Thoracic aorta (tissue), 2 donors: ENCODE results near the gene FAM184A. TPM values are rescaled to one million over a fixed set of nuclear protein-coding genes. Genes with fewer than 3 reads are reported as not detected.

ENCODE experiments used
- ATAC-seq: fragments of 150-250 bp; one replicate; pipeline ENCODE4 v1.8.0; 2017; ENCODE audit warnings: low read depth; ENCODE audit not compliant: insufficient number of reproducible peaks, low FRiP score
- DNase-seq: peaks from one replicate; pipeline ENCODE4 v3.0.0-alpha.2; 2020; ENCODE audit warnings: low spot score
- H3K27ac ChIP-seq, 2 donors: fragments of 200-600 bp; sonication (generic); 1 replicate in 1 of 2; 2 replicates in 1 of 2; pipeline ENCODE4 v1.5.1; 2016; ENCODE audit warnings: mild to moderate bottlenecking in 2 of 2, moderate library complexity in 2 of 2
- H3K27me3 ChIP-seq: fragments of 200-600 bp; sonication (generic); replicated peaks from 2 replicates; pipeline ENCODE4 v1.6.0; 2016; ENCODE audit warnings: mild to moderate bottlenecking; ENCODE audit not compliant: insufficient read depth
- H3K36me3 ChIP-seq: fragments of 200-600 bp; sonication (generic); one replicate; pipeline ENCODE4 v1.5.1; 2016
- H3K4me1 ChIP-seq, 2 donors: fragments of 200-600 bp; sonication (generic); 1 replicate in 1 of 2; 2 replicates in 1 of 2; pipeline versions ENCODE4 v1.5.1 to v1.6.0; 2016; ENCODE audit warnings: low read depth in 2 of 2, mild to moderate bottlenecking in 1 of 2; ENCODE audit not compliant: control insufficient read depth in 1 of 2
- H3K4me3 ChIP-seq: fragments of 200-600 bp; sonication (generic); 2 replicates; pipeline ENCODE4 v1.5.1; 2016; ENCODE audit warnings: mild to moderate bottlenecking
- H3K9me3 ChIP-seq: fragments of 200-600 bp; sonication (generic); 2 replicates; pipeline ENCODE4 v1.5.1; 2016
- total RNA-seq, 2 donors: library from RNA; depleted of rRNA; stranded (reverse); fragments of >200 nt; gene quantifications; one replicate each; pipeline versions ENCODE4 v1.1.0 to v1.2.3, GENCODE V29; 2016
- TF ChIP-seq, protein P1 (sequence below): fragments of 200-600 bp; sonication (generic); IDR thresholded peaks from one replicate; pipeline ENCODE4 v1.5.1; 2019; ENCODE audit warnings: antibody characterized with exemption

The FAM184A gene
- total RNA-seq, 2 donors from 2014 or later, result 0.54 to 7.5 TPM

DNA sequence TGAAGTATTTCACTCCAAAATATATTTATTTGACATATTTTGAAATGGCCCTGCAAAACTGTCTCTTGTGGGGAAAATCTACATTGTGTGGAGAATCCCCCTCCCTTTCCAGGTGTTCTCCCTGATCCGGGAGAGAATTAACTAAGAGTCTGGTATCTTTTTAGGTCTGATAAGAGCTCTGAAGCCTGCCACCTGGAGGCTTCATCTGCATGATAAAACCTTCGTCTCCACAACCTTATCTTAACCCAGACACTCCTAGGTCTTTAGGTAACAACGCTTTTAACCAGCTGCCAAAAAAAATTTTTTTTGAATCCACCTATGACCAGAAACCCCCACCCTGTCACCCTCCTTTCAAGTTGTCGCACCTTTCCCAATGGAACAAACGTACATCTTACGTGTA lies 43.0 kb downstream of the FAM184A start:
- ATAC-seq (no peak), DNase-seq (no peak)
- Histone ChIP-seq H3K27me3 (no peaks in the 10 kb centered on the region), H3K27ac (no peak overlapping the region), H3K4me3 (no peak overlapping the region), H3K36me3 (no peaks in the 10 kb centered on the region), H3K9me3 (no peaks in the 10 kb centered on the region), H3K4me1 (peaks cover 0 to 5% of the 10 kb centered on the region in 2 donors)
- TF ChIP-seq, protein P1, sequence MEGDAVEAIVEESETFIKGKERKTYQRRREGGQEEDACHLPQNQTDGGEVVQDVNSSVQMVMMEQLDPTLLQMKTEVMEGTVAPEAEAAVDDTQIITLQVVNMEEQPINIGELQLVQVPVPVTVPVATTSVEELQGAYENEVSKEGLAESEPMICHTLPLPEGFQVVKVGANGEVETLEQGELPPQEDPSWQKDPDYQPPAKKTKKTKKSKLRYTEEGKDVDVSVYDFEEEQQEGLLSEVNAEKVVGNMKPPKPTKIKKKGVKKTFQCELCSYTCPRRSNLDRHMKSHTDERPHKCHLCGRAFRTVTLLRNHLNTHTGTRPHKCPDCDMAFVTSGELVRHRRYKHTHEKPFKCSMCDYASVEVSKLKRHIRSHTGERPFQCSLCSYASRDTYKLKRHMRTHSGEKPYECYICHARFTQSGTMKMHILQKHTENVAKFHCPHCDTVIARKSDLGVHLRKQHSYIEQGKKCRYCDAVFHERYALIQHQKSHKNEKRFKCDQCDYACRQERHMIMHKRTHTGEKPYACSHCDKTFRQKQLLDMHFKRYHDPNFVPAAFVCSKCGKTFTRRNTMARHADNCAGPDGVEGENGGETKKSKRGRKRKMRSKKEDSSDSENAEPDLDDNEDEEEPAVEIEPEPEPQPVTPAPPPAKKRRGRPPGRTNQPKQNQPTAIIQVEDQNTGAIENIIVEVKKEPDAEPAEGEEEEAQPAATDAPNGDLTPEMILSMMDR, result no peak

DNA sequence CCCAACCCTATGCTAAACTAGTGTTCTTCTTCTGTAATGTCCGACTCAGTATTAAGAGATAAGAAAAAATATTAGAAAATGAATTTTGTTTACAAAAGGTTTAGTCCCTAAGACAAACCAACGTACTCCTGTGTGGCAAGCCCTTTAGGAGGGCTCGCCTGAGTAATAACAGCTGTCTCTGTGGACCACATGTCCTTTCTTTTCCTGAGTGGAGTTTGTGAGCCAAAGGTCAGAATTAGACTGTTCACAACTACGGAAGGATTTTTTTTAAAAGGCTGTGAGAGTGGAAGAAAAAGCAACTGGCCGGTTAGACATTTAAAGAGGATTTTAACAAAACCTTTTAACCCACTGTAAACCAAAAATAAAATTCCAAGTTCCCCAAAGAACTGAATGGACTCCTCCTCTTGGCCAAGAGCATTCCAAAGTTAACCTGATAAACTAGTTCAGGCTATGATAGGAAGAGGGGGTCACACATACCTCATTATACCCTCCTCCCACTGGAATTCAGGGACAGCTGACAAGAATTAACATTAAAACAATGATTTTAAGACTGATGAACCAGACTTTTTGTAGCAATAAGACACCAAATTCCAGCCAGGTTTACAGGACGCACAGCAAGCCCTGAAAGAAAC lies 43.5 kb downstream of the FAM184A start:
- peaks cover 0 to 5% of the 10 kb centered on the region in 2 donors for H3K4me1 ChIP-seq
- TF ChIP-seq, protein P1, result no peak
- no peaks in the 10 kb centered on the region for H3K9me3 ChIP-seq
- ATAC-seq (no peak), DNase-seq (no peak)
- H3K27me3 ChIP-seq, result no peaks in the 10 kb centered on the region
- no peak overlapping the region for H3K27ac ChIP-seq
- no peaks in the 10 kb centered on the region for H3K36me3 ChIP-seq
- no peak overlapping the region for H3K4me3 ChIP-seq

DNA sequence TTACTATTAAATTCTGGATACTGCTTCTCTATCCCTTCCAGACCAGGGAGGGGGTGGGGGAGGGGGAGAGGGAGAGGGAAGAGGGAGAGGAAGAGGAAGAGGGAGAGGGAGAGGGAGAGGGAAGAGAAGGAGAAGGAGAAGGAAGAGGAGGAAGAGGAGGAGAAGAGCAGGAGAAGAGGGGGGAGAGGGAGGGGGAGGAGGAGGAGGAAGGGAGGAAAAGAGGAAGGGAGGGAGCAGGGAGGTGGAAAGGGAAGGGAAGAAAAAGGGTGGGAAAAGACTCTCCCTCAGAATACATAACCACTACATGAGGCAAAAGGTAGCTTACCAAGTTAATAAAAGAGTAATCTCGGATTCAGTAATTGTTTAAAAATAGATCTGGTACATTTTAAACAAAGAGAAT lies 46.0 kb downstream of the FAM184A start:
- peaks cover 0 to 5% of the 10 kb centered on the region in 2 donors for H3K4me1 ChIP-seq
- no peak for ATAC-seq
- H3K27ac ChIP-seq, result no peak overlapping the region
- H3K9me3 ChIP-seq, result no peaks in the 10 kb centered on the region
- no peaks in the 10 kb centered on the region for H3K27me3 ChIP-seq
- H3K36me3 ChIP-seq, result no peaks in the 10 kb centered on the region
- no peak for DNase-seq
- H3K4me3 ChIP-seq, result no peak overlapping the region
- TF ChIP-seq, protein P1, result no peak

DNA sequence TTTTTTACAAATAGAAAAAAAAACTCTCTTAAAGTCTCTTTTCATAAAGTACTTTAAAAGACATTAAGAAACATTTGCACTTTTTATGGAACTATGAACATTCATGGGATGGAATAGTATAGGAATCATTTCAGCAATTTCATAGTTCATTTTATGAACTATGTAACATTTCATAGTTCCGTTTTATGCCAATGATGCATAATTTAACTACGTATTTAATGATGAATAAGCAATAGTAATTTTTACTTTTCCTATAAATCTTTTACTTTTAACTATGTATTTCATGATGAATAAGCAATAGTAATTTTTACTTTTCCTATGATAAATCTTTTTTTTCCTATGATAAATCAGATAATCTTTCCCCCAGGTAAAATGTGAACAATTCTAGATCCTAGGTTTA lies 47.7 kb downstream of the FAM184A start:
- no peak for ATAC-seq
- H3K4me1 ChIP-seq, result peaks cover 0 to 5% of the 10 kb centered on the region in 2 donors

DNA sequence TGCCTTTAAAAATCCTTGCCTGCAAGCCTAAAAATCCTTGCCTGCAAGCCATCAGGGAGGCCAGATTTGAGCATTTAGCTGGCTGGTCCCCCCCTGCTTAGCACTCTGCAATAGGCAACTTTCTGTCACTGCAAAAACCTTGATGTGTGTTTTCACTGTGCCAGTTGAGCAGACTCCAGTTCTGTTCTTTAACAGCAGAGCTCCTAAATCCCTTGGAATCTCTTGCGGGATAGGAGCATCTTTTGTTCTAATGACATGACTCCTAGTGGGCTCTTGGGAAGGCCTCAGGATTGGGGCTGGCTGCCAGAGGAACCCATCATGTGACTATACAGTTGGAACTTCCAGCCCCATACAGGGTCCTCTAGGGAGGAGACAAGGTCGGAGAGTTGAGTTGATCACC lies 50.4 kb downstream of the FAM184A start:
- no peak for DNase-seq
- Histone ChIP-seq H3K27me3 (no peaks in the 10 kb centered on the region), H3K9me3 (no peaks in the 10 kb centered on the region), H3K4me1 (no peaks in the 10 kb centered on the region), H3K27ac (no peak overlapping the region), H3K36me3 (no peaks in the 10 kb centered on the region), H3K4me3 (no peak overlapping the region)
- ATAC-seq, result no peak
- TF ChIP-seq, protein P1, result no peak

More for the DNA sequence above, 47.7 kb downstream of the FAM184A start:
- H3K4me3 ChIP-seq, result no peak overlapping the region
- DNase-seq, result no peak
- no peaks in the 10 kb centered on the region for H3K27me3 ChIP-seq
- TF ChIP-seq, protein P1, result no peak
- H3K36me3 ChIP-seq, result no peaks in the 10 kb centered on the region
- H3K9me3 ChIP-seq, result no peaks in the 10 kb centered on the region
- H3K27ac ChIP-seq, result no peak overlapping the region
